NCI-H128 (cell line): ENCODE data around the gene WBP4.
"Not testable (repeated sequence)": the region's sequence is repeated elsewhere in the genome, so short reads cannot be mapped to it uniquely, and the experiment has no call there.

ENCODE experiments used
- DNase-seq: peaks from one replicate; lab custom pipeline; 2025; ENCODE audit not compliant: unreplicated experiment; lab: John Stamatoyannopoulos, UW

Gene WBP4

GRCh38 chr13:41075485-41075884, 14.2 kb downstream of the WBP4 start:
- no peak for DNase-seq

DNA sequence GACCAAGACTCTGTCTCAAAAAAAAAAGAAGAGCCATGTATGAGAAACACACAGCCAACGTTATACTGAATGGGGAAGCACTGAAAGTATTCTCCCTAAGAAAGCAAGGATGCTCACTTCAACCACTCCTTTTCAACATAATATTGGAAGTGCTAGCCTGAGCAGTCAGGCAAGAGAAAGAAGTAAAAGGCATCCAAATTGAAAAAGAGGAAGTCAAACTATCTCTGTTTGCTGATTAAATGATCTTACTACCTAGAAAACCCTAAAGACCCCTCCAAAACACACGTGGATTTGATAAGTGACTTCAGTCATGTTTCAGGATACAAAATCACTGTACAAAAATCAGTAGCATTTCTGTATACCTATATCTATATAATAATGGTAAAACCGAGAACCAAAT, 16.2 kb downstream of the WBP4 start:
- DNase-seq = no peak

- no peak for DNase-seq
Measured at GRCh38 chr13:41079725-41080124, 18.4 kb downstream of the WBP4 start.

DNA sequence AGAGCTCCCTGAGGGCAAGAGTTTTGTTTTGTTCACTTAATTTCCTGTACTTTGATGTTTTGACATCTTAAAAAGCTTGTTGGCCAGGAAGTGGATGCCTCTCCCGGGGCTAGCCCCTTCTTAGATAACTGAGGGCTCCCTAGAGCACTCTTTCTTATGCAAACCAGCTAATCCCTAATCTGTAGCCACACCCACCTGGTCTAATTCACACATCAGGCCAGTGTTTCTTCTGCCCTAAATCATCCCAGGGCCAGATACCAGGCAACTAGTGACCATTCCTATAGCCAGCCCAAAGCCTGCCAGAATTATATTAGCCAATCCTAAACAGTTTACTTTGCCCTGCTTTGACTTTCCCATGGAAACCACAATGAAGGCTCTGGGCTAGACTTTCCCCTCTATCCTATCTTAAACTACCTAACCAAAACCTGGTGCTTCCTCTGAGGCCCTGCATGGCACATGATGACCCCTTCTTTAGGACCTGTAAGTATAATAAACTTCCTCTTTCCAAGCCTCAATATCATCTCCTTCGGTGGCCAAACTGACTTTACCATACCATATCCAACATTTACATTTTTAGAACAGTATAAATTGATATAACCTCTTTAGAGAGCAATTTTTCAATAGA, 24.8 kb downstream of the WBP4 start:
- DNase-seq = no peak

- DNase-seq = not testable (repeated sequence)
Measured at GRCh38 chr13:41095681-41096080, 34.4 kb downstream of the WBP4 start.

DNA sequence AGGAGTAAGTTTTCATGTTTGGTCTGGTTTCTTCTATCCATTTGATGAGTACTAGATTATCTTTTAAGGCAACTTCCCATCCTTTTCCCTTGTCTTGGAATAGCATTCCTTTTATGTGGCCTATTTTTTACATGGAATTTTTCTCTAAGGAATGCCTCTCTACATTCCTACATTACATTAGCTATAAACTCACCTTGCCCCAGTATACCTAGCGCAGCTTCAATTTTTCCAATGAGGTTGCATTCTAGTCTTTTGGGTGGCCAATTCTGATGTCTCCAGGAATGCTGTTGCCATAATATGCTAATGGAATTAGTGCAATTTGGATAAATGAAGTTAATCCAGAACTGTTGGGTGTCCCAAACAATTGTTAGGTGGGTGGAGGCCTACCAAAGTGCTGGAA, 37.5 kb downstream of the WBP4 start:
- no peak for DNase-seq

- no peak for DNase-seq
Measured at GRCh38 chr13:41099986-41100385, 38.7 kb downstream of the WBP4 start.

DNA sequence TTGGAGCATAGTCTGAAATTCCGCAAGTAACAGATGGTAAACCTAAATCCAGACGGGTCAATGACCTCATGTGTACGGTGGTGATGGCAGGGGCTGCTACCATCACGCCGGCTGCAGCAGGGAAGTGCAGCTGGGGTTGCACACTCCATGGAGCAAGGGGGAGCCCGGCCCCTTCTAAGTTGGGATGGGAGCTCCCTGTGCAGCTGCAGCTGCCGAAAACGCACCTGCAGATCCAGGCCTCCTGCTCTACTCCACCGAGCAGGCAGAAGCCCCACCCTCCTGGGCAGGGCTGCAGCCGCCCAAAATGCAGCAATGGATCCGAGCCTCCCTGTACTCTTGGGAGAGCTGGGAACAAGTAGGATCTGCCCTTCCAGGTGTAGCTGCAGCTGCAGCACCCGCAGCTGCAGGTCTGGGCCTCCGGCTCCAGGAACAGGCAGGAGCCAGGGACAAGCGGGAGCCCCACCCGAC, 45.8 kb downstream of the WBP4 start:
- DNase-seq = no peak

- DNase-seq = no peak
Measured at GRCh38 chr13:41107584-41108014, 46.3 kb downstream of the WBP4 start.

DNA sequence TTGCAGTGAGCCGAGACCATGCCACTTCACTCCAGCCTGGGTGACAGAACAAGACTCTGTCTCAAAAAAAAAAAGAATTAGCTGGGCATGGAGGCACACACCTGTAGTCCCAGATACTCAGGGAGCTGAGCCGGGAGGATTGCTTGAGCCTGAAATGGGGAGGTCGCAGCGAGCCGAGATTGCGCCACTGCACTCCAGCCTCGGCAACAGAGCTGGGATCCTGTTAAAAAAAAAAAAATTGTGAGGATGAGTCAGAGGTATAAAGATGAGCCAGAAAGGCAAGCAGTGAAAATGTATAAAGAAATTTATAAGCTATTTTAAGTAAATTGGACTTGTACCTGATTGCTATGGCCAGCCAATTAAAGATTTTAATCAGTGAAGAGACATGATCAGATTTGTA, 50.1 kb downstream of the WBP4 start:
- no peak for DNase-seq

- DNase-seq = no peak
Measured at GRCh38 chr13:41117869-41118268, 56.6 kb downstream of the WBP4 start.

DNA sequence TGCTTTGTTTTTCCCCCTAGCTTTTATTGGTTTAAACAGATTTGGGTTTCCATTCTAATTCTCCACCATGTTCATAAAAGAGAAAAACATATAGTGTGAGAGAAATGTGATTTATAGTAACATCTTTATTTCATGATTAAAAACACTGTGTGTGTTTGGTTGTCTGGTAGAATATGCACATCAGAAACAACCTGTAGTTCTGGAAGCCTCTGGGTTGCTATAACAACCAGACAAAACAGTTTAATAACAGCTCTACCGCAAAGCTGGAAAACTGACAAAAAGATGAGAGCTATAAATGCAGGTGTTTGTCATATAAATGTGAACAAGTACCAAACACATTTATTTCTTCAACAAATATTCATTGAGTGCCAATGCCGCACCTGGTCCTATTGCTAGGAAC, 61.5 kb downstream of the WBP4 start:
- no peak for DNase-seq

DNA sequence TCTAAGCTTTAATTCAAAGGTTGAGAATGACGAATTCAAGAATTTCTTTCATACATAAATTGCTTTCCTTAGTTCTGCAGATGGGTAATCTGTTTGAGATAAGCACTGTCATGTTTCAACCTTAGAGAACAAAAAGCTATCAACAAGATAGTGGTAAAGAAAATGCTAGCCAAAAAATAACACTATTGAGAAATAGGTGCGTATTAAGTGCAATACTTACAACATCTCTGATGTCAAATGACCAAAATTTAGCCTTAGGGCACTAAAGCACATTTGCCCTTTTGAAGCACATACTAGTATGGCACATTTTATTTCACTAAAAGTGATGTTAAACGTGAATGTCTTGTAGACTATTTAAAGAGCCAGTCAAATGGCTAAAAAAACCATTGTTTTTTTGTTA, 66.4 kb downstream of the WBP4 start:
- no peak for DNase-seq

- no peak for DNase-seq
Measured at GRCh38 chr13:41130356-41130755, 69.0 kb downstream of the WBP4 start.

DNA sequence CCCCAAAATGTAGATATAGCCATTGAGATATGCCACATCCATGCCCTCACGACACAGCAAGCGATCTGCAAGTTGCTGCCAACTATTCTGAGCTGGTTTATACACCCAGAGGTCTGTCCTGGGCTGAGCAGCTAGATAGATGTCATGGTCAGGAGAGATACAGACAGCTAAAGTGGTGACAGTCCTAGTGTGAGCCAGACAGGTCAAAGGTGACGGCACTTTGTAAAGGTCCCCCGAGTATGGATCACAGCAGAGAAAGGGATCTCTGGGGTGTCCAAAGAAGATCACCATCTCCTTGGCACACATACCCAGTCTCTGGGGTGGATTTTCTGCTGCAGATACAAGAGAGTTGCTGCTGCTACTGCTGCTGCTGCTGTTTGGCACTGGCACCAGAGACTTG, 69.9 kb downstream of the WBP4 start:
- not testable (repeated sequence) for DNase-seq

GRCh38 chr13:41131660-41132511, 70.6 kb downstream of the WBP4 start:
- DNase-seq = not testable (repeated sequence)

GRCh38 chr13:41132512-41133152, 71.3 kb downstream of the WBP4 start, which contains the start of gene KBTBD6:
KBTBD6 (minus strand) TSS chr13:41132802; CDS start chr13:41132511, 291 bp downstream.
- DNase-seq = peak; percentile 95
